MM.1S (cell line): ENCODE measurements around the gene MAP3K13.

Experiments used
- DNase-seq: peaks from one replicate; pipeline ENCODE4 v3.0.0-alpha.2; 2015
- H2AFZ ChIP-seq: fragments of 300-600 bp; sonication (generic); 2 replicates; pipeline ENCODE4 v1.6.0; 2016; ENCODE audit warnings: antibody characterized with exemption, low read length
- H3F3A ChIP-seq: fragments of 300-600 bp; sonication (generic); 2 replicates; pipeline ENCODE4 v1.6.1; 2016; ENCODE audit warnings: mild to moderate bottlenecking, antibody characterized with exemption, low read length, moderate library complexity, mixed read lengths; ENCODE audit not compliant: insufficient read depth
- H3K27ac ChIP-seq: fragments of 300-600 bp; sonication (generic); 2 replicates; pipeline ENCODE4 v1.5.1; 2016; ENCODE audit warnings: mild to moderate bottlenecking, low read length
- H3K27me3 ChIP-seq: fragments of 300-600 bp; sonication (generic); replicated peaks from 2 replicates; pipeline ENCODE4 v1.6.0; 2016; ENCODE audit warnings: low read length; ENCODE audit not compliant: insufficient read depth
- H3K36me3 ChIP-seq: fragments of 300-600 bp; sonication (generic); replicated peaks from 2 replicates; pipeline ENCODE4 v1.6.1; 2016; ENCODE audit warnings: mild to moderate bottlenecking, low read length, mixed read lengths; ENCODE audit not compliant: insufficient read depth
- H3K4me1 ChIP-seq: fragments of 300-600 bp; sonication (generic); 2 replicates; pipeline ENCODE4 v1.6.1; 2016; ENCODE audit warnings: low read length, mixed read lengths
- H3K4me2 ChIP-seq: fragments of 300-600 bp; sonication (generic); 2 replicates; pipeline ENCODE4 v1.6.0; 2016; ENCODE audit warnings: low read depth, low read length
- H3K4me3 ChIP-seq: fragments of 300-600 bp; sonication (generic); 2 replicates; pipeline ENCODE4 v1.5.1; 2016; ENCODE audit warnings: low read length, mixed read lengths
- H3K79me2 ChIP-seq: fragments of 300-600 bp; sonication (generic); 2 replicates; pipeline ENCODE4 v1.6.1; 2016; ENCODE audit warnings: mixed run types, low read length, mixed read lengths
- H3K9ac ChIP-seq: fragments of 300-600 bp; sonication (generic); 2 replicates; pipeline ENCODE4 v1.6.1; 2016; ENCODE audit warnings: low read length, mixed read lengths
- H3K9me2 ChIP-seq: fragments of 300-600 bp; sonication (generic); replicated peaks from 2 replicates; pipeline ENCODE4 v1.6.1; 2016; ENCODE audit warnings: mild to moderate bottlenecking, low read length, mixed read lengths; ENCODE audit not compliant: insufficient read depth
- H3K9me3 ChIP-seq: fragments of 300-600 bp; sonication (generic); replicated peaks from 2 replicates; pipeline ENCODE4 v1.6.1; 2016; ENCODE audit warnings: mild to moderate bottlenecking, low read length, mixed read lengths; ENCODE audit not compliant: insufficient read depth
- H4K20me1 ChIP-seq: fragments of 300-600 bp; sonication (generic); 2 replicates; pipeline ENCODE4 v1.6.1; 2016; ENCODE audit warnings: mild to moderate bottlenecking, low read length, moderate library complexity, mixed read lengths; ENCODE audit not compliant: insufficient read depth
- EZH2 ChIP-seq: fragments of 300-600 bp; sonication (generic); optimal IDR thresholded peaks from 2 replicates; pipeline ENCODE3; 2017; ENCODE audit warnings: low read depth, mild to moderate bottlenecking, antibody characterized with exemption, low read length, mixed read lengths
- EZH2phosphoT487 ChIP-seq: fragments of 300-600 bp; sonication (generic); IDR thresholded peaks from 2 replicates; pipeline ENCODE4 v1.6.1; 2018; ENCODE audit warnings: antibody characterized with exemption, low read length
- TF ChIP-seq, protein P1 (sequence below): fragments of 300-600 bp; sonication (generic); IDR thresholded peaks from 2 replicates; pipeline ENCODE4 v1.5.1; 2016; ENCODE audit warnings: antibody characterized with exemption, low read length, mixed read lengths

MAP3K13 gene

DNA sequence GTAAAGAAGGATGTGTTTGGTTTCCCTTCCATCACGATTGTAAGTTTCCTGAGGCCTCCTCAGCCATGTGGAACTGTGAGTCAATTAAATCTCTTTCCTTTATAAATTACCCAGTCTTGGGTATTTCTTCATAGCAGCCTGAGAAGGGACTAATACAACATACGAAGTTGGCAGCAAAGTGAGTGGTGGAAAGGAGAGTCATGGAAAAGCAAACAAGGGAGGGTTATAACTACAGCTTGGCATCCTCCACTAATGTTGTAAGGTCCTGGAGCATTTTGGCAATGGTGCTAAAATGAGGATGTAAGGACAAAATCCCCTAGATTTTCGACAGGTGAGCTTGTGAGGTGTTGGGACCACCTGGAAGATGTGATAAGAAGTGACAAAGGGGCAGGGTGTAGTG is 141.7 kb downstream of the MAP3K13 start:
- DNase-seq, result no peak
- no peaks in the 10 kb centered on the region for H3K27me3 ChIP-seq
- no peak overlapping the region for H3K9ac ChIP-seq
- H2AFZ ChIP-seq, result no peak overlapping the region
- H3K27ac ChIP-seq, result no peak overlapping the region
- H3K4me2 ChIP-seq, result no peak overlapping the region
- TF ChIP-seq EZH2phosphoT487, result no peak
- no peaks in the 10 kb centered on the region for H4K20me1 ChIP-seq
- no peaks in the 10 kb centered on the region for H3K4me1 ChIP-seq
- H3K36me3 ChIP-seq, result no peaks in the 10 kb centered on the region
- H3K9me2 ChIP-seq, result no peaks in the 10 kb centered on the region
- no peaks in the 10 kb centered on the region for H3K9me3 ChIP-seq
- no peaks in the 10 kb centered on the region for H3F3A ChIP-seq
- H3K4me3 ChIP-seq, result no peak overlapping the region
- no peaks in the 10 kb centered on the region for H3K79me2 ChIP-seq

DNA sequence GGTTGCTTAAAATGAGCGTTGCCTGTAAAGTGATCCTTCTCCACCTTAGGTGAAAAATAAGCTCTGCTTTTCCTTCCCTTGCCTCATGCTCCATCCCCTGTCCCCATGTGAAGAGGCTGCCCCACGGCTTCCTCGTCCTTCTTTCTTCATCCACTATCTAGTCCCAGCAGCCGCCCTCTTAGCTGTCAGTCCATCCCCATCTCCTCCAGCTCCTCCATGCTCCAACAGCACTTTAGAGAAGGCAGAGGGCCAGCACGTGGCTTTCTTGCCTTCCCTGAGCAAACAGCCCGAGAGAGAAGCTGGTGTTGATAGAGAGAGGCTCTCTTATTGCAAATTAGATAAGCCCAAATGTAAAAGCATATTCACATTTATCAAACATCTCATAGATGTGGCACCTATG is 144.9 kb downstream of the MAP3K13 start:
- Histone ChIP-seq H2AFZ (no peak overlapping the region), H3K27ac (no peak overlapping the region), H3K79me2 (no peaks in the 10 kb centered on the region), H3K9me3 (no peaks in the 10 kb centered on the region), H3K27me3 (no peaks in the 10 kb centered on the region), H4K20me1 (no peaks in the 10 kb centered on the region), H3K4me2 (no peak overlapping the region), H3K36me3 (no peaks in the 10 kb centered on the region), H3K4me1 (no peaks in the 10 kb centered on the region), H3K9ac (no peak overlapping the region), H3K4me3 (no peak overlapping the region), H3K9me2 (no peaks in the 10 kb centered on the region), H3F3A (no peaks in the 10 kb centered on the region)
- TF ChIP-seq, protein P1, sequence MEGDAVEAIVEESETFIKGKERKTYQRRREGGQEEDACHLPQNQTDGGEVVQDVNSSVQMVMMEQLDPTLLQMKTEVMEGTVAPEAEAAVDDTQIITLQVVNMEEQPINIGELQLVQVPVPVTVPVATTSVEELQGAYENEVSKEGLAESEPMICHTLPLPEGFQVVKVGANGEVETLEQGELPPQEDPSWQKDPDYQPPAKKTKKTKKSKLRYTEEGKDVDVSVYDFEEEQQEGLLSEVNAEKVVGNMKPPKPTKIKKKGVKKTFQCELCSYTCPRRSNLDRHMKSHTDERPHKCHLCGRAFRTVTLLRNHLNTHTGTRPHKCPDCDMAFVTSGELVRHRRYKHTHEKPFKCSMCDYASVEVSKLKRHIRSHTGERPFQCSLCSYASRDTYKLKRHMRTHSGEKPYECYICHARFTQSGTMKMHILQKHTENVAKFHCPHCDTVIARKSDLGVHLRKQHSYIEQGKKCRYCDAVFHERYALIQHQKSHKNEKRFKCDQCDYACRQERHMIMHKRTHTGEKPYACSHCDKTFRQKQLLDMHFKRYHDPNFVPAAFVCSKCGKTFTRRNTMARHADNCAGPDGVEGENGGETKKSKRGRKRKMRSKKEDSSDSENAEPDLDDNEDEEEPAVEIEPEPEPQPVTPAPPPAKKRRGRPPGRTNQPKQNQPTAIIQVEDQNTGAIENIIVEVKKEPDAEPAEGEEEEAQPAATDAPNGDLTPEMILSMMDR, result no peak
- no peak for TF ChIP-seq EZH2
- no peak for TF ChIP-seq EZH2phosphoT487
- no peak for DNase-seq

DNA sequence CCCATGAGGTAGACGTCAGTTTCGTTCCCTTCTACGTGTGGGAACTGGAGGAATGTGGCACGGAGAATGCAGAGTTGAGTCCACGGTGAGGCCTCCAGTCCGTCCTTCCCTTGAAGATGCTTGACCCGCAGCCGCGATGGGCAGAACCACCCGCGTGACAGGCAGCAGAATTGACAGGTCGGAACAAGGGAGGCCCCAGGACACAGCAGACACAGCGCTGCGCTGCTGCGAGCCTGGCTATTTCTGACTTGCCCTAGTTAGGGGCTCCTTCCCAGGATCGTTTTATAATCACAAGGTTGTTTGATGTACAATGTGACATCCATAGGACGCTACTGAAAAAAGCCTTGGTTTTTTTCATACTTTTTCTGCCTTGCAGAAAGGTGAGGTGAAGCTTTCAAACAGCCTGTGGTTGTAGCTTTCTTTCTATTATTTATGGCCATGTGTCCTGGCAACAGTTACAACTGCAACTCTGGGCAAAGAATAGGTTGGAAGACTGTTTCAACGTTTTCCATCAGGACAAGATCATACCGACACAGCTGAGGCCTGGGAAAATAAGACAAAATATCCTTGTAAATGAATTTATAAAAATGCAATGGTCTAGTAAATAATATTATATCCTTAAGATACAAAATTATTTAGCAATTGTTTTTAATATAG is 145.5 kb downstream of the MAP3K13 start:
- Histone ChIP-seq H3K36me3 (no peaks in the 10 kb centered on the region), H3K27me3 (no peaks in the 10 kb centered on the region), H4K20me1 (no peaks in the 10 kb centered on the region), H3K4me1 (no peaks in the 10 kb centered on the region), H2AFZ (no peak overlapping the region), H3K9me2 (no peaks in the 10 kb centered on the region), H3K9me3 (no peaks in the 10 kb centered on the region), H3K27ac (no peak overlapping the region), H3K9ac (no peak overlapping the region), H3K4me2 (no peak overlapping the region), H3K4me3 (no peak overlapping the region), H3K79me2 (no peaks in the 10 kb centered on the region), H3F3A (no peaks in the 10 kb centered on the region)
- no peak for DNase-seq
- TF ChIP-seq EZH2, result no peak
- TF ChIP-seq, protein P1, result no peak

DNA sequence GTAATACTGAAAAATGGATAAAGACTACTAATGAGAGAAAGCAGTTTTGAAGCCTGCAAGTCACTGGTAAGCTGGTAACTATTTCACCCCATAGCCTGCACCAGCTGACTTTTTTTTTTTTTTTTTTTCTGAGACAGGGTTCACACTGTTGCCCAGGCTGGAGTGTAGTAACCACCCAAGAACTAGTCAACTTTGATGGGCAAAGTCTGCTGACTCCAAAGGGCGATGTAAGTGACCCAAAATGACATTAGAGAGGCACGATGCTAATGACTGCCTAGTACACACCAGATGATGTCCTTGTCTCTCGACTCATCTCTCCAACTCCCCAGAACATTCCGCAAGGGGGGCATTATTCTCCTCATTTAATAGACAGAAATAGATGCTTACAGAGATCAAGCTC is 148.8 kb downstream of the MAP3K13 start:
- Histone ChIP-seq H4K20me1 (no peaks in the 10 kb centered on the region), H3K36me3 (no peaks in the 10 kb centered on the region), H3K9me3 (no peaks in the 10 kb centered on the region), H3K4me3 (no peak overlapping the region), H3K9me2 (no peaks in the 10 kb centered on the region), H3K4me2 (no peak overlapping the region), H3K79me2 (no peaks in the 10 kb centered on the region), H3F3A (no peaks in the 10 kb centered on the region), H3K27ac (no peak overlapping the region), H3K4me1 (peaks cover 1% of the 10 kb centered on the region), H2AFZ (no peak overlapping the region), H3K9ac (no peak overlapping the region), H3K27me3 (no peaks in the 10 kb centered on the region)
- TF ChIP-seq, protein P1, result no peak
- no peak for TF ChIP-seq EZH2
- TF ChIP-seq EZH2phosphoT487, result no peak
- DNase-seq, result no peak
